ENCODE measurements around the gene SETX.

GRCh38 chr9:132283863-132284262 lies 70.9 kb downstream of the SETX start:
- no peak for TF ChIP-seq CHD2 (IDR thresholded peaks at IDR 0.05; ENCODE audit: borderline replicate concordance, low read depth, low read length)
- no peak for TF ChIP-seq ATF7 (IDR thresholded peaks at IDR 0.05; ENCODE audit: low read depth)
- no peak for TF ChIP-seq NFYB (IDR thresholded peaks at IDR 0.05; ENCODE audit: insufficient read depth, low read depth, low read length)

All from GM12878 (cell line).